ENCODE results near the gene GYG1.

GYG1 gene

DNA sequence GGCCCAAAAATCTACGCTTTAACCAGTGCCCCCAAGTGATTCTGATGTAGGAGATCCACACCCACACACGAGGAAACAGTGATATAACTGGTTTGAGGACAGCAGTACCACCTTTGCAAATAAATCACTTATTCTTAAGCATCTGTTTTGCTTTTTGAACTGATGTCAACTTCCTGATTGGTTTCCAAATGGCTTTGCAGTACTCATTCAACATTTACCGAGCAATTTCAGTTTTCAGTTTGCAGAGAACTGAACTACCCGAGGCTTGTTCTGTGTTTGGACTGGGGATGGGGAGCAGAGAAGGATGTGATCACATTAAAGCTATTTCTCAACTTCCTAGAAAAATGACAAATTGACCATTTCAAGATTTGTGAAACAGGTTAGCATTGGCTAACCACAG, 1.1 kb upstream of the GYG1 start:
- ATAC-seq, result no peak

DNA sequence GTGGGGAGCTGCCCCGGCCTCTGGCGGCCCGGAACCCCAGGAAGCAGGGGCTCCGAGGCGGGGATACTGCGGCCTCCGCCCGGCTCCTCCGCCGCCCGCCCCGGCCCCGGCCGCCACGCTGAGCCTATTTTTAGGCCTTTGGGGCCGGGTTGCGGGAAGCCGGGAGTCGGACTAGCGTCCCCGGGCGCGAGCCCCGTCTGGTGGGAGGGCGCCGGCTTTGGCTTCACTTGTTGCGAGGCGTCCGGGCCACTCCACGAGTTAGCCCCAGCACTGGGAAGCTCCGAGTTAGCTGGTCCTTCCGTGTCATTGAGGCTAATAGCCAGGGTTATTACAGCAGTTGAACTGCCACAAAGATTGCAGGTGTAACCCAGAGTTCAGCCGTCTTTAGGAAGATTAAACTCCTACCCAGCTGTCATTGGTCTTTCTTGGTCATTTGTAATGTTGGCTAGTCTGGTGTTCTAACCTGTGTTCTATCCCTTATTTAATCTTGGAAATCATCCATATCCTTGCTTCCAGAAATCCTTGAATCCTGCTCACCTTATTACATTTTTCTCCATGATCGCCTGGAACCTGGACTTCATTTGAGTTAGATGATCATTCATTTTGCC, 791 bp downstream of the GYG1 start:
- peak in 1 of 2 donors; percentile 12 for ATAC-seq

DNA sequence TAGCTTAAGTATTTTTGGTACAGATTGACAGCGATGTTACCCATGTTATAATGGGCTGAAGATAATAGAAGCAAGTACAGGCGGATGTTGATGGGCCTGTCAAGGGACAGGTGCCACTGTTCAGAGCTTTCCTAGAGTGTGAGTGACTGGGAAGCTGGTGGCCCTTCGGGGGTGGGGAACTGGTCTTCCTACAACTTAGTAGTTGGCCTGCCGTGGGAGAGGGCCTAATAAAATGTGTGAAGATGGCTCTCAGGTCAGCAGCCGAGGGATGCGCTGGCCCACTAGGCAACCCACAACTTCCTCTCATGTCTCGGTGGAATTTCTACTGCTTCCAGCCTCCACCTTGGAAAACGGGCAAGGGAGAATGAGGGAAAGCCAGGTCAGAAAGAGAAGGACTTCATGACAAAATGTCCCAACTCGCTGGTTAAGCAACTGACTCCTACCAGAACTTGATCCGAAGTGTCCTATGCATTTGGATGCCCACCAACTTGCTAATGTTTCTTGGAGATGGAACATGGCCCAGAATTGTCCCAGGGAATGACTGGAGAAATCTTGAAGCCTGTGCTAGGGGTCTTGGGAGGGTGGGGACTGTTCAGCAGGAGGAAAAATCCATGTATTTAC, 1.4 kb downstream of the GYG1 start:
- no peak for ATAC-seq

DNA sequence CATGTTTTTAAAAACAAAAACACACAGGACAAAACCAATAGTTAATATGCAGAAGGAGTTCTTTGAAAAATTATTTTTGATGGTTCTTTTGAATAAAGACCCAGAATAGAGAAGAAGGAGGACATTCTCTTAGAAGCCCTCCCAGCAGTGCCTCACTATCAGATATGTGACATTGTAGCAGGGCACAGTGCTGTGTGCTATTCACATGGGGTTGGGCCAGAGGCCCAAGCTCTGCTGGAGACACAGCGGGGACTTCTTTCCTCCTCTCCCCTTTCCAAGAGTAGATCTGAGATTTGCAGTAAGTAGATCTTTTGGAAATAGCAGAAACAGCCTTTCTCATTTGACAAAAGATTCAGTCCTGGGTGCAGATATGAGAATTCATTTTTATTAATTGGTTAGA, 6.3 kb downstream of the GYG1 start:
- ATAC-seq, result no peak

DNA sequence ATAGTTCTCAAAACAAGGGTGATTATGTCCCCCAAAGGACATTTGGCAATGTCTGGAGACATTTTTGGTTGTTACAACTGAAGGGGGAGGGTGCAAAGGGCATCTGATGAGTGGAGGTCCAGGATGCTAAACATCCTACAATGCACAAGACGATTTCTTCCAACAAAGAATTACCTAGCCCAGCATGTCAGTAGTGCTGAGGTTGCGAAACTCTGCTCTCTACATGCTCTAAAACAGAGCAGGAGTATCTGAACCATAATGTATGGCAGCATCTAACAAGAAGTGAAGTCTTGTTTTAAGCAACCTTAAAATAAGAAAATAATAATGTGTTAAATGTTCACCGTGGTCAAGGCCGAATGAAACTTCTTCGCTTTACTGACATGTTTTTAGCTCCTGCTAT, 7.0 kb downstream of the GYG1 start:
- ATAC-seq, result no peak

DNA sequence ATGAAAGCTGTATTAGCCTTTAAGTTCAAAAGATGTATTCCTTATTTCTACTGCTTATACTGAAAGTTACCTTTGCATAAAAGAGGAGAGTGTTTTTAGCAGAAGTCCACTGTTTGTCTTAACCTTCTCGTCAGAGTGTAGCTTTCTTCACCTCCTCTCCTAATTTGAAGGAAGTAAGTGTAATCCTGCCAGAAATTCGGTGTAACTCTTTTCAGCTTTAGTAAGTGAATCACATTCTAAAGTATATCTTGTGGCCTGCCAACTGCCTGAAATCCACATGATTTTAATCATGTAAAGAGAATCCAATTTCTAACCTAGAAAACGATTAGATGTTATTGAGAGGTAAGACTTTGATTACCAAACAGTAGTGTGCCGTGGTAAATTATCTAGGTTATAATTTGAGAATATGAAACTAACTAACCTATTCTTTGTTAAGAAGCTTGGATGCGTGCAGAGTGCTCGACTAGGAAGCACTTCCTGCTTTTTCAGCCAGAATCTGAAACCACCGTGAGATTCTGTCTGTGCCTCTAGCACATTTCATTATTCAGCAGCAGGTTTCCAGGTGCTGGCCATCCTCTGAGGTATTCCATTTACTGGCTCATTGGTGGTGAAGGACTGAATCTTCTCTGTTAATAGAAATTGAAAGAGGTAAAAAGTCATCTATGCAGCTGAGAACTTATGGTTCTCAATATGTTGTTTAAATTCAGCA, 7.5 kb downstream of the GYG1 start:
- ATAC-seq, result peak in 1 of 2 donors; percentile 40

DNA sequence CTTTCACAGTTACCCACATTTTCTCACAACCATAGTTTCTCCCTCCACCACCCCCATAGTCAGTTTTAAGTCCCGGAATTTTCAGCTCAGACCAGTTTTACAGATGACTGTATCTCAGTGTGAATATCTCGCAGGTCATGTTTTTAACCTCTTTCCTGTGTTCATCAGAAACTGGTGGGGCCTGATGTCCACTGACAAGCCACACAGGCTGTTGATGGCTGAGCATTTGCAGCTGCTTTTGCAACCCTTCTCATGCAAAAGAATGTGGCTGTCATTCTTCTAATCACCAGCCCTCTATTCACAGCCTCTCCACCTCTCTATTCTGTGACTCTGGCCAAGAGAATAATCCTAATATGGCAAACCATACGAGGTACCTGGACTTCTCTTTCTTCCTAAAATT, 8.5 kb downstream of the GYG1 start:
- ATAC-seq, result no peak

DNA sequence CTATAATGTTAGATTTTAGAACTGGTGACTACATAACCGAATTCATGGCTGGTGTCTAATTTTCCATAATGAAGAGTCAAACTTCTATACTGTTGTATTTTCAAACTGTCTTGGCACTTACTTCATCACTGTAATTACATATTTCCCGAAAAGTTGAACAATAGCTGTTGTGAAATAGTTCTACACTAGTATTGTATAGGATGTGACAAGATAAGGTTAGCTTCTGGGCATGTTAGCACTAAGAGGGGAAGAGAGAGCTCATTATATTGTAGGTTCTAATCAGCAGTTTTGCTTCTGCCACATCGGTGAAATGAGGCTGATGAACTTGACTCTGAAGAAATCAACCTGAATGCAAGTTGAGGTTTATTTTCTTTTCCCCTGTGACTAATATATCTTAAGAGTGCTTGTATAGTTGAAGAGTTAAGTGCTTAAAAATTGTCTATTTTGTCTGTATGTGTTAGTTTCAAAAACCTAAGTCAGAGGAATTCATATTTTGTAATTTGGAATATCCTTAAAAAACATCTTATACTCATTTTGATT, 8.9 kb downstream of the GYG1 start:
- ATAC-seq, result no peak

DNA sequence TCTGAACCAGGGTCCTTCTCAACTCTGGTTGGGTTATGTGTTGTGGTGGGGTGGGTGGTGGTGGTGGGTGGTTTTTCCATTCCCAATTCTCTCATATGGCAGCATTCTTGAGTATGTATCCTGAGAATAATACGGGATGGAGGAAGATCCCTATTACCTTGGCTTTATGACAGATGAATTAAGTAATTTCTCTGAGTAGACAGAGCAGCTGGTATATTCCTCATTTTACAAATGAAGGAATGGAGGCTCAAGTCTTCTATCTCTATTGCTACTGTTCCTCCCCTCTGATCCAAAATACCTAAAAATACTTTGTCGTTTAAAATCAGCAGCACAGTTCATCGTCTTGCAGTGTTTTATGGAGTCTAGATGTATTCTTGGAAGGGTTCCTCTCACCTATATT, 10.4 kb downstream of the GYG1 start:
- no peak for ATAC-seq

DNA sequence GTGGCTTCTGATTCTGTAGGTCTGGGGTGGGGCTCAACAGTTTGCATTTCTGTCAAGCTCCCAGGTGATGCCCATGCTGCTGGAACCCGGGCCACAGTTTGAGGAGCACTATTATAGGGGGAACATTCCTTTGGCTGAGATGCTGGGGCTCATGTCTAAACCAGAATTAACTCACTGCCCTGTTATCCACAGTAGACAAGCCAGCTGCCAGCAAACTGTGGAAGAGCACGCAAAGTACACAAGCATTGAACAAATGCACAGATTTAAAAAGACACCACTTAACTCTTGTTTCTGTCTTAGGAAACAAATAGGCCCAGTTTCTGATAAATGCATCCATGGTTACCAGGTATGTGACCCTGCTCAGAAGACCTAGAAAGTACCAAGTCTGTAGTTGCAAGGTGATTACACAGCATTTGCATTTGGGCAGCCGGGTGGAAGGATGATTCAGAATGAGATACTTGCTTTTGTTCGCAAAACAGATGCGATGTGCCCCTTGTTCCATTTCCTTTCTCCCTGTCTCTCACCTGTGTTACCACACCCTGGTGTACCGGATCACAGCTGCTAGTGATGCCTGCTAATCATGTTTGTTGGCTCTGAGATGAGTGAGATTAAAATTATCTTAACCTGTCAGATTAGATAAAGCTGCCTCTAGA, 12.4 kb downstream of the GYG1 start:
- ATAC-seq, result peak; percentile 38 to 69

DNA sequence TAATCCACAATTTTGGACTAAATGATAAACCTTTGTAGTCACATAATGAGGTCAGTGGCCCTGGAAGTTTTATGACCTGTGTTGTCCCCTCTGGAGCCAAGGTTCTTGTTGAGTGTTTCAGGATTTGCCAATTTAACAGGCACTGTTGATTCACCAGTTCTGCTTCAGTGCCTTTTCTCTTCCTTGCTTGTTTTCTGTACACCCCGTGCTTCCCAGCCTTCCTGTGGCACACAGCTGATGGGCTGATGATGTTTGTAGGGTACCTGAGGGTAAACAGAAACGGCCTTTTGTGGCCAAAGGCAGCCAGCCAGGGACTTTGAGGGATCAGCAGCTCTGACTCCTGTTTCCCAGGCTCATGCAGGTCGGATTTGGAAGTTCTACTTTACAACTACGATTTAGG, 13.3 kb downstream of the GYG1 start:
- no peak for ATAC-seq

DNA sequence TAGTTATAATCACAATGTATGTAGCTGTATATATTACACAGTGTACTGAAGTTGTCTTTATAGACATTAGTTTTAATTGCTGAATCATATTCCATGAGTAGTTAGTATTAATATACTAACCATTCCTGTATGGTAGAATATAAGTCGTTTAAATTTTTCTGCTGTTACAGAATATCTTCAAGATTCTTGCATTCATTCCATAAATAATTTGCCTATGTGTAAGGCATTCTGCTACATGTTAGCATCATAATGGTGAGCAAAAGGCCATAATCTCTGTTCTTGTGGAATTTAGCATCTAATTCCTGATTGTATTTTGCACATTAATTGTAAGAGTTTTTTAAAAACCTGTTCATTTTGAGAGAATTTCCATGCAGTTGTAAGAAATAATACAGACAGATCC, 14.1 kb downstream of the GYG1 start:
- no peak for ATAC-seq

DNA sequence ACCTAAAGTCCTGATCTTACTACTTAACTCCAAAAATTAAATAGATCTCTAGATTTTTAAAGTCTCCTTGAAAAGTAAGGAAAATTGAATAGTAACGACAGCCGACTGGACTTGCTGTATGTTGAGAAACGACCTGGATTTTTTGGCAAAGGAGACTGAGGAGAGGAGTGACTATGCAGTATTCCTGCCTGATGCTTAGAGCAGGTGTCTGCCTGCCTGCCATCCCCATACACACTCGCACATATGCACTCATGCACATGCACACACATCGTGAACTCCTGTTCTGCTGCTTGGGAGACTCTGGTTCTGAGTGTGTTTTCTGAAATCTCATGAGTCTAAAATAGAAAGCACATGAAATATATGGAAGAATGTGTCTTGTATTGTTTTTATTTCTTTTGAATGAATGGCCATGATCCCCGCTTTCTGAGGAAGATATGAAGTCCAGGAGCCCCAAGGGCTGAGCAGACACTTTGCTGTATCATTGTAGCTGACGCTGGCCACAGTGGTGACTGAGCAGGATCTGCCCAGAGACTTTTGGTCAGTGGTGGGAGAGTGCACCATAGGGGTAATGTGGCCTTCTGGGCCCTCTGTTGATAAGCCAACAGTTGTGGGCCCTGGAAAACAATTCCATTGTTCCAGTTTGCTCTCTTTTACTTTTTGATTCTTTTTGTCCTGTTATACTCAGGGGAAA, 16.4 kb downstream of the GYG1 start:
- no peak for ATAC-seq

DNA sequence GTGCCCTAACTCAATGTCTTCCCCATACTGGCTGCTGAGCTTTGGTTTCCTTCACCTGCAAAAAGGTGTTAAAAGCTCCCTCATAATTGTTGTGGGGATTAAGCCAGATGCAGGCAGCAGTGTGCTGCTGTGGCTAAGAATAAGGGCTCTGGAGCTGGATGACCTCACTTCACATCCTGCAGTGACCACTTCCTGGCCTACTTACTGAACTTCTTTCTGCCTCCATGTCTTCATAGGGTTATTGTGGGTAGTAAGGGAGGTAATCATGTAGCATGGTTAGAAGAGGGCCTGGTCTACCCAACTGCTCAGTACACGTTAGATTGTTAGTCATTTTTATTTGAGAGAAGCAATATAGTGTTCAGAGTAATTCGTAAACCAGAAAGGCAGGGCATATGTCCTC, 18.4 kb downstream of the GYG1 start:
- peak; percentile 61 to 85 for ATAC-seq

DNA sequence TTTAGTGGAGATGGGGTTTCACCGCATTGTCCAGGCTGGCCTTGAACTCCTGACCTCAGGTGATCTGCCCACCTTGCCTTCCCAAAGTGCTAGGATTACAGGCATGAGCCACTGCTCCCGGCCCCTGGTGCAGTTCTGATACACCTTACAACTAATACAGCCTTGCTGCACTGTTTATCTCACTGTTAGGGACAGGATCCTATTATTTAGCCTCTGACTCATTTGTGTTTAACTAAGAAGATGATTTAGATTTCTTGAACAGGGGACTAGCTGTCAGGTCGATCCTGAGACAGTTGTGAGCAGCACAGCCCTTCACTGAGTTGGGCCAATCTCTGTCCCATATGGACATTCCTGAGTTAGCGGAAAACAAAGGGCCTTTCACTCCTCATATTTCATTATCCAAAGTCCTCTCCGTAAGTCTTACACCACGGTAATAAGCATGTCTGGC, 19.2 kb downstream of the GYG1 start:
- no peak for ATAC-seq

DNA sequence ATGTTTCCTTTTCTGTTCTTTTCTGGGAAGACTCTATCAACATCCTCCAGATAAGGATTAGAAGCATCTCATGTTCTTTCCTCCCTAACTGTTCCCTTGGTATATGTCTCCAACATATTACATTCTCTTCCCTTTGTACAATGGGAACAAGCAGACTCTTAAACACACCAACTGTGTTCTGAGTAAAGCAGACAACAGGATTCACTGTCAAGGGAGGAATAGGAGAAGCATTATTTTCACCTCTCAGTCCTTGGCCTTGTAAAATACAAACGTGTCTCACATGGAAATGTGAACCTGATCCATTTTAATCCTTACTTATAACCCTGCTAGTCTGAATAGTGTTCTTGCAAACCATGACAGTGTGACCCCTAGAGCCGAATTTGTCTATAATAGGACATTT, 19.6 kb downstream of the GYG1 start:
- ATAC-seq, result no peak

DNA sequence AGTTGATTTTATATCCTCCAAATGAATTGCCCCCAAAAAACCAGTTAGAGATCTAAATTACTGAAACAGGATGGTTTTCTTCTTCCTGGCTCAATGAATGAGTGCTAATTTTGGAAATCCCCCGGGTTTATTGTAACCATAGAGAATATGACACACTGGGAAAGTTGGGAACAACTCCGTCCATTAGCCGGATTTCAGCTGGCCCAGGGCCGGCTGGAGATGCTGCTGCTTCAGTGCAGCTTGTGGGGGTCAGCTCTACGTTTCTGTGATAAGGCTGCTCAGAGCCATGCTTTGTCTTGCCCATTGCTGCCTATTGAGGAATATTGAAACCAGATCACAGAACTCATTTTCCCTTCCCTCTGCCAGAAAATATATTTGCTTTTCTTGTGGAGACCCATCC, 20.3 kb downstream of the GYG1 start:
- ATAC-seq, result no peak

DNA sequence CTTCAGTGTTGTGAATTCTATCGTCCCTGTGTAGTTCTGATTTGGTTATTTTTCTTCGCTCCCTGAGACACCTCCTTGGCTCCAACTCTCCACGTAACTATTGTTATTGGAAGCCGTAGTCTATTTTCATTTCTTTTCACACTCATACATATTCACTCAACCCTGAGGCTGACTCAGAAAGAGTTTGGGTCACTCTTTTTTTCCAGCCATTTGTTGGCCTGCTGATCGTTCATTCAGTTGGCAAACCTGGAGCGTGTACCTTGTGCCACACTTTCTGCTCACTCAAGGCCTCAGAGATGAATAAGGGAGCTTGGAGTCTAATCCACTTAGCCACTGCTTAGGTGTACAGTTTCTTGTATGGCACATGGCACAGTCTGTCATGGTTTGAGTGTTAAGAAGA, 22.4 kb downstream of the GYG1 start:
- ATAC-seq, result no peak

DNA sequence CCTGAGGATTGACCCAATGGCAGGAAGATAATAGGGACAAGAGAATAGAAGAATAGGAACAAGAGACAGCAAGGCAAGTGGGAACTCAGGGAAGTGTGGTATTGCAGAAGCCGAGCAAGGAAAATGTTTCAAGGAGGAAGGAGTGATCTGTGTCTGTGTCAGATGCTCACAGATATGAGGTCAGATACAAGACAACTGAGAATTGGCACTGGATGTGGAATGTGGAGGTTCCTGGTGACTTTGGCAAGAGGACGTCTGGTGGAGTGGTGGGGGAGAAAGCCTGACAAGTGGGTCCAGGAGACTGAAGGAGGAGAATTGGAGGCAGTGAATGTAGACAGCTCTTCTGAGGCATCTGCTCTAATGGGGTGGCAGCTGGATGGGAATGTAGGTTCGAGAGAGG, 24.1 kb downstream of the GYG1 start:
- no peak for ATAC-seq

DNA sequence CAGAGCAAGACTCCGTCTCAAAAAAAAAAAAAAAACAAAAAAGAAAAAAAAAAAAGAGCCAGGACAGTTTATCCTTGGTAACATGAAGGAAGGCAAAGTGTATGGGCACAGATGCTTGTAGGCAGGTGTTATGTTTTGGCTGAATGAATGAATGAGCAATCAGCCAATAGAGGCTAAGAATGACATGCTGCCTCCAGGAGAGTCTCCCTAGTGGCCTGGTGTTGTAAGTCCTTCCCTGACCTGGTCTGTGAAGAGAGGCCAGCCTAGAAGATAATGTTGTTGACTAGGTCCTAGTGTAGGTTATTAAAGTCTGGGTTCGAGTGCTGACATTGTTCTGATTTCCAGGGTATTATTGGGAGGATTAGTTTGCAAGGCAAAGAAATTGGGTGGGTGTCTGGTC, 24.9 kb downstream of the GYG1 start:
- no peak for ATAC-seq

DNA sequence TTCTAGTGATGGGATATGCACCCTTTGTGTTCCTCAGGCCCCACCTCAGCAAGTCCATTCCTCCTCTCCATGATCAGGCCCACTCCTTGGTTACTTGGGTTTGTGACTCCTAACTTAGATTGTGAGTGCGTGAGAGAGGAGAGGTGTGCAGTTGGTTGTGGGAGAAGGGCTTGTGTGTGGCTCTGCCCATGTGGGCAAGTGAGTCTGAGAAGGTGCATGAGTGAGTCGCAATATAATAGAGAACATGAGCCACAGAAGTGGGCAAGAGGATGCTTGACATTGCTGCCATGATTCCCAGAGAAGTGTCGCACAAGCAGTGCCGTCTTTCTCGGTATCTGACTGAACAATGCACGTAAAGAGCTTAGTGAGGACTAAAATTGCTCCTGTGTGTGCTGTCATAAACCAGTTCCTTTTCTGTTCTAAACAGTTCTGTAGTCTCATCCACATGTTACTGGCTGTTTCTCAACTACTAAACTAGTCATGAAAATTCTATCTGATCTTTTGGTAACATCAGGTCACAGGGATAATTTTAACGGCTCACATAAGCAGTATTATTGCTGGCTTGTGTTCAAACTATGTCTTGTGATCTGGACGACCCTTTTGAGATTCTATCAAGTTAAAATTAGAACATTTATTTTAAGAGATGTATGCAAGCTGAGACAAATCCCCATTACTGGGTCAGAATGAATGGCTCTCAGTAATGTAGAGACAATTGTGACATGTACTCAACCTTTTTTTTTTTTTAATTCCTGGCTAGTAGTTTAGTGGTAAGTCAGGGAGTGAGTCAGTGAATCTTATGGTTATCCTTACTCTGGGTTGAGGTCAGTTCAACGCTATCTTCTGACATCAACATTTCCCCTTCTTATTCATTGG, 25.6 kb downstream of the GYG1 start:
- peak; percentile 31 to 41 for ATAC-seq

DNA sequence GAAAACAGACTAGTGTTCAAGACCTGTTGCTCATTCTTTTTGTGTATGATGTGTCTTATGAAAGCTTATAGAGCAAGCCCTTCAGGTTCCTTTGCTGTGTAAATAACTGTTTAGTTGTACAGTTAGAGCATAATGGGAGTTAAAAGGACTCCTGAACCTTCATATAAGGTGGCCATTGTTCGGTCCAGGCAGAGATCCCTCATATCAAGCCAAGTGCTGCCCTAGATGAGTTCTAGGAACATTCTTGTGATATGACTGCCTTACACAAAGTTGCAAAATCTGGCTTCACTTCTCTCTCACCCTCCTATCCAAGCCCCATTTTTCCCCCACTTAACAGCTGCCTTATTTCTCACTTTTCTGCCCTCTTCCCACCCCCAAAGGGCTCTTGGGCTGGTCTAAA, 26.9 kb downstream of the GYG1 start:
- ATAC-seq, result peak; percentile 17 to 22
